GM19324 (cell line): ENCODE measurements around the gene CCNY.

Experiments
- ATAC-seq: cut with Tn5 transposase; IDR thresholded peaks from one replicate; pipeline ENCODE4 v1.9.1; 2021; ENCODE audit warnings: mild to moderate bottlenecking, moderate library complexity; ENCODE audit not compliant: unreplicated experiment, low FRiP score

The CCNY gene

DNA sequence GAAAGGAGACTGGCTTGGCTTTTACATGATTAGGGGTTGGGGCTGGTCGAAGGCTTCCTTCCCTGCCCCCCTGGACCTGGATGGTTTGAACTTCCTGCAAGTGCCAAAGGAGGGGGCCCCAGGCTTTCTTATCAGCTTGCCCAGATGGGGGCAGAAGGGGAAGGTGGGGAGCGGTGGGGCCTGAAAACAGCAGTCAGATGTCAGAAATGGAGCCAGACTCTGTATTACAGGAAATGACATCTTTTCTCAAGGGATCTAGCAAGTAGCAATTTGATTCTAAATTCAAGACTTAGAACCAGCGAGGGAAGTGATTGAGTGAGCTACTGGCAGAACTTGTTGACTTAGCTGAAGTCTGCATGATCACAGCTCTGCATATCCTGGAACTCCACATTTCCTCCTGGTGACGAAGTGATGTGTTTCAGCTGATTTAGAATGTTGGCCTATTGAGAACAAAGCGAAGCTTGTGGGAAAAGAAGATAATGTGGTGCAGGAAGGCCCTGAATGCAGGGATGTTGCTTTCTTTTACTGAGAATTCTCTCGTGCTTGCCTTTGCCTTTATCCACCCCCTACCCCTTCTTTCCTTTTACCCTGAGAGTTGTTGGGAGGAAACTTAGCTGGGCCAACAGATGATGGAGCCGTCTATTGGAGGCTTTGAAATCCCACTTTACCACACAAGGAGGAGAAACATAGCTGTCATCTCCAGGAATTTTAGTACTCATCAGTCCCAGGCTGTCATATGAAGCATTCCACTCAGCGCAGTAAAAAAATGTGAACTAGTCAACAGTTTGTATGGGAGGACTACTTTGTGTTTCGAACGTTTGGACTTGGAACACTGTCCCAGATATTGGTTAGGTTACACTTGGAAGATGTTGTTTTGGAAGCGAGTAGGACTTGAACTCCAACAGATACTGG is 43.2 kb downstream of the CCNY start:
- ATAC-seq = peak; percentile 62

DNA sequence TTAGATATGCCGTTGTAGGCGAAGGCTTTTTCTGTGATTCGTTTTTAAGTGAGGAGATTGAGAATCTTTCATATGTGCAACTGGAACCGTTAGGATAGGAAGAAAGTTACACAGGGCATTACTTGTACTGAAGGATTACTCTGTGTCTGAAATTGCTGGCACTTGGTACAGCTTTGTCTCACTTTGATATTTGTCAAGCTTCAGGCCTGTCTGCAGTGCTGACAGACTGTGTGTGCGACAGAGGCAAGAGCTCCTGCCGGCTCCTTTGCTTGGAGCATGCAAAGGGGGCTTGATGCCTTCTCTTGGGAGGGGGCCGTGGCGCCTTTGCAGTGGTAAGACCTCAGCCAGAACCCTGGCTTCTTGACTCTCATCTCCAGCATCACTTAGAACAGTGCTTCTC is 45.8 kb downstream of the CCNY start:
- no peak for ATAC-seq

- ATAC-seq = no peak
These were observed 48.1 kb downstream of the CCNY start for GRCh38 chr10:35384265-35384868.

- ATAC-seq = no peak
These were observed 50.4 kb downstream of the CCNY start for GRCh38 chr10:35386594-35387174.

DNA sequence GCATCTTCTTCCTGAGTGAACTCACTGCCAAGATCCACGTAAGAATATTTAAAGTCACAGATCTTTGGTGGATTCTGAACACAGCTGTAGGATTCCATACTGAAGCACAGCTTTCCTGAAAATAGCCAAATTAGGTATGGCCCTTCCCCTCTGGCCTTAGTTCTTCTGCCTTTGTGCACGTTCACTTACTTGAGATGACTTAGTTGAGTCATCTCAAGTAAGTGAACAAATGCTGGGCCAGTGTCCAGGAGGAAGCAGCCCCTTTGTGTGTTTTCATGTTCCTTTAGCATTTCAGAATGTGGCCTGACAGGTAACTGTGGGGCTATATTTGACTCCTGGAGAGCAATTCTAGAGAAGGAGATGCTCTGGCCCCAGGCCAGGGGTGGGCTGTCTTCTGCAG is 51.5 kb downstream of the CCNY start:
- ATAC-seq = no peak

- ATAC-seq = no peak
These were observed 51.9 kb downstream of the CCNY start for GRCh38 chr10:35388197-35388596.

GRCh38 chr10:35388682-35389081 is 52.4 kb downstream of the CCNY start:
- ATAC-seq = no peak

GRCh38 chr10:35390161-35390840 is 54.0 kb downstream of the CCNY start:
- ATAC-seq = no peak

DNA sequence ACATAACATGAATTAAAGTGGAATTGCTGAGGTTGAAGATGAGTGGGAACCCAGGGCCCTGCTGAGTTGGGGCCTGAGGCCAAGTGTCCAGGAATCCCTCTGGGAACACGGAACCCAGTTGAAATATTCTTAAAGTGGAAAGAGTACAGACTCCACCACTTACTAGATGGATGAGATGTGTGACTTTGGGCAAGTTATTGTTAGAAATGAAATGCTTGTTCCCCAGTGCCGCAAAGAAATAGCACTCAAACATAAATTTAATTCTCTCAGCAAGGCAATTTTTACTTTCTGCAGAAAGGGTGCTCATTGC is 54.5 kb downstream of the CCNY start:
- no peak for ATAC-seq

- no peak for ATAC-seq
These were observed 55.0 kb downstream of the CCNY start for GRCh38 chr10:35391153-35391953.

GRCh38 chr10:35391954-35392262 is 55.6 kb downstream of the CCNY start:
- no peak for ATAC-seq

- ATAC-seq = no peak
These were observed 56.3 kb downstream of the CCNY start for GRCh38 chr10:35392482-35393228.

DNA sequence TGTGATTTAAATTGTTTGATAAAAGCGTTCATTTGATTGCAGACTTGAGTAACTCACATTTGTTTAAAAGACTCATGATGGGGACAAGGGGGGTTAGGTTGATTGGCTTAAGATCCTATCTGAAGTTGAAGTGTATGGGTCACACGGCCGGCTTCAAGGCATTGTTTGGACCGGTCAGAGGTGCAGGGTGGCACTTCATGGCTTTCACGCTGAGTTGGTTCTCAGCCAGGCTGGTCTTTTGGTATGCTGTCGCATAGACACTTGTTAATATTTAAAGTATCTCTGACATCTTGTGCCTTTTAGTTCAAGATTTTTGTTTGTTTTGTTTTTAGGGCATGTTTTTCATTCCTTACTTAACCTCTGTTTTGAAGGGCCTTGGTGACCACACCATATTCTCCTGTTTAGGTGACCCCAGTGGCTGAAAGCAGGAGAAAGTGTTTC is 58.1 kb downstream of the CCNY start:
- no peak for ATAC-seq

DNA sequence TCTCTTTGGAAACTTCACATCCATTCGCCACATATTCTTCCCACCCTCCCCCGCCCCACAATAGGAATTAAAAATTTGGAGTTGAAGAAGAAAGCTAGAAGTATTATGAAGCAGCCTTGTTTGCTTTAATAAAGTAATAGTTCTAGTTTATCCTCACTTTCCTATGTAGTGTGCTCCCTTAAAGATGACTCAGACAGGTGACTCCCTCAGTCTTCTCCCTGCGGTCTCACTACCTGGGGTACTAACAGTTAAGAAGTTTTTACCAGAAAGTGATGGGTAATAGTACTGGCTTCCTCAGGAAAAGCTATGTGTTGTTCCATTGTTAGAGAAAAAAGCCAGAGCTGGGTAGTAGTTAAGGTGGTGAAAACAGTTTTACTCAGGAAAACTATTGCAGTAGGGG is 58.6 kb downstream of the CCNY start:
- ATAC-seq = no peak

DNA sequence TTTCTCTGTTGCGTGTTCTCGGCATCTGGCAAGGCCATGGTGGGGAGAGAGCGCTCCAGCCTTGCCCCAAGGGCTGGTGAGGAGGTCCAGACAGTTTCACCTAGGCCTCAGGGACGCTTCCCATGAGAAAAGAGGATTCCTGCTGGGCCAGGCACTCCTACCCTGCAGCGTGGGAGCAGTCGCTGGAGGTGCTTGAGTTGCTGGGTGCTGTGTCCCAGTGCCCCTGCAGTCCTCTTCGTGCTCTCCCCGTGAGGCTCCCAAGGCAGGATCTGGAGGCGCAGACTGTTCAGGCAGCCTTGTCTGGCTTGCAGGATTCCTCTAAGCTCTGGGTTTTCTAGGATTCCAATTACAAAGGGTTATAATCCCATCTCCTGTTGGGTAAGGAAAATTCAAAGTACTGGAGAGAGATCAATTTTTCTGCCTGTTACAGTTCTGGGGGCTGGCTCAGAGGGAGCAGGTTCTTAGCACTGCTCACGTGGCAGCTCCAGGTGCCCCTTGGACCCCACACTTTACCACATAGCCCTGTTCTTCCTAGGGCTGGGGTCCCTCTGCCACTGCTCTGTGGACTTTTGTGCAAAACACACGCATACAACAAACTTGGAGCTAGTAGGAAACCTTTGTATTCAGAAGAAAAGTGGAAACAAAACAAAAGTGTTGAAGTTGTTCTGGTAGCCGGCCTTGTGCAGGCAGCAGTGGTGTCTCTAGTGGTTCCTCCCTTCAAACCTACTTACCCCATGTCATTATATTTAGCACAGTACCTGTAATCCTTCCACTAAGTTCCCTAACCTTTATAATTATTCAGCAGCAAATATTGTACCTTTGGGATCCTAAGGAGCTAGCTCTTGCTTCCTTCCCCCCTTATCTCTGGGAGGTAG is 60.5 kb downstream of the CCNY start:
- no peak for ATAC-seq

DNA sequence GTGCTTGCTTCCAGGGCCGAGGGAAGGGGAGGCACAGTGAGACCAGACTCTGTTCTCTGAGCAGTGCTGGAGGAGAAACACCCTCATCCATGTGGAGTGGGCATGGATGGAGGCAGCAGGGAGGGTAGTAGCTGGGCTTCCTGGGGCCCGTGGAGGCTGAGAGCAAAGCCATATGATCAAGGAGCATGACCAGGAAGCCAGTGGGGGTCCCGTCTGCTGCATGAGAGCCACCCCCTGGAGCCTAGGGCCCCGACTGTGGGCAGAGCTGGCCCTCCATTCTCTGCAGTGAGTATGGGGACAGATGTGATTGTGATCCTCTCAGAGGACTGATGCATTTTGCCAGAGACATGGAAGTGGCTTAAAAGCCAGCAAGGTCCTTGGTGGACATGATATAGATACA is 61.6 kb downstream of the CCNY start:
- no peak for ATAC-seq

DNA sequence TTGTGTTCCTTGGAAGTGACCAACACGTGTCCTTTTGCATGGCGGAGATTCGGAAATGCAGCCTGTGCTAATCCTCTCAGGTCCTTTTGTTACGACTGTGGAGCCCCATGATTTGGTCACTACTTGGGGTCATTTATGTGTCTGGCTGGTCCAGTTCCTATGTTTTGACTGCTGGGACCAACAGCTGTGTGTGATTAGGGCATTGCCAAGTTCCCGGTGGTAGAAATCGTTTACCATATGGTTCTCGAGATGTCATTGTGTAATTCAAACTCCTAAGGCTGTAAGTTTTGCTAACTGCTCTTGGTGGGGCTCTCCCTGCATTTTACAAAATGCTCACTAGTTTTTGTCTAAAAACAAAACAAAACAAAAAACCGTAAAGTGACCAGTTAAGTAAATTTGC is 62.0 kb downstream of the CCNY start:
- ATAC-seq = no peak

DNA sequence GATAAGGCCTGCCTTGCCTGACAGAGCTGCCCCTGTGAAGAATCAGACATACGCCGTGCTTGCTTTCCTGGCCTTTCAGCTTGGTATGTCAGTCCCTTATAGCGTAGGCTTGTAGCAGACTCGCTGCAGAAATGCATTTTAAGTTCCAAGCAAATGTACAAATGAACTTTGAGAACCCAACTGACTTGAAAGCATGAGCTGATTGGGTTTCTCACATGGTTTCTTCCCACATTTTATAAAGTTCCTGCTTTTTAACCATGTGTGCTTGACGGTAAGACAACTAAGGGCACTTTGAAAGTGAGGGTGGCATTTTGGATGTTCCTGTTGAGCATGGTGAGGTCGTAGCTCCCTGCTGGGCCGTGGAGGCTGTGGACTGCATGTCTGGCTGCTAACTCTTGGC is 62.6 kb downstream of the CCNY start:
- ATAC-seq = no peak

GRCh38 chr10:35399414-35400009 is 63.2 kb downstream of the CCNY start:
- ATAC-seq = no peak
